Glutamatergic neuron (in vitro differentiated cells): Measurements from ENCODE around the gene CBX8. TPM values are rescaled to one million over a fixed set of nuclear protein-coding genes. Genes with fewer than 3 reads are reported as not detected.

ENCODE experiments used
- DNase-seq: peaks from one replicate; pipeline ENCODE4 v3.0.0; 2022
- H3K27ac Mint-ChIP-seq: one replicate; pipeline ENCODE4 v1.8.0; 2020; ENCODE audit warnings: mild to moderate bottlenecking, mixed read lengths, inconsistent platforms; ENCODE audit not compliant: unreplicated experiment
- H3K27me3 Mint-ChIP-seq: one replicate; pipeline ENCODE4 v1.8.0; 2020; ENCODE audit warnings: mild to moderate bottlenecking, moderate library complexity, mixed read lengths, inconsistent platforms; ENCODE audit not compliant: unreplicated experiment
- H3K36me3 Mint-ChIP-seq: one replicate; pipeline ENCODE4 v1.8.0; 2020; ENCODE audit warnings: mild to moderate bottlenecking, mixed read lengths, inconsistent platforms; ENCODE audit not compliant: unreplicated experiment
- H3K4me1 Mint-ChIP-seq: one replicate; pipeline ENCODE4 v1.8.0; 2020; ENCODE audit warnings: mild to moderate bottlenecking, low read depth, mixed read lengths, inconsistent platforms; ENCODE audit not compliant: unreplicated experiment
- H3K4me3 Mint-ChIP-seq: one replicate; pipeline ENCODE4 v1.8.0; 2020; ENCODE audit warnings: mild to moderate bottlenecking, mixed read lengths, inconsistent platforms; ENCODE audit not compliant: unreplicated experiment
- H3K9me3 Mint-ChIP-seq: one replicate; pipeline ENCODE4 v1.8.0; 2020; ENCODE audit warnings: mild to moderate bottlenecking, moderate library complexity, mixed read lengths, inconsistent platforms; ENCODE audit not compliant: unreplicated experiment
- CTCF ChIP-seq: fragments of 200-600 bp; sonication (generic); IDR thresholded peaks from one replicate; pipeline ENCODE4 v1.5.0; 2021; ENCODE audit not compliant: partially characterized antibody, unreplicated experiment
- long read RNA-seq: library from polyadenylated mRNA; unstranded; transcript quantifications from one replicate; pipeline ENCODE4 v2.0.0, GENCODE V29; 2020; ENCODE audit not compliant: unreplicated experiment
- total RNA-seq: library from RNA; stranded (reverse); fragmentation: NEBNext Ultra II Directional; extraction: Animal tissue kit (Norgen Biotek cat#: 25700); gene quantifications from one replicate; pipeline ENCODE4 v1.2.1, GENCODE V29; 2021; ENCODE audit not compliant: unreplicated experiment

Gene CBX8
- total RNA-seq: 13.8 TPM
- long read RNA-seq, partial matches to known transcripts: 0 of 1 reads
- long read RNA-seq, other reads (novel, unspliced or antisense): 0 of 1 reads

GRCh38 chr17:79796763-79797491 is at the start of gene CBX8:
CBX8 (minus strand) TSS chr17:79797077; CDS start chr17:79796998, 79 bp downstream.
- Mint-ChIP-seq H3K4me1 (peaks cover 25% of the 10 kb centered on the region), H3K36me3 (peaks cover 4% of the 10 kb centered on the region), H3K9me3 (peaks cover 18% of the 10 kb centered on the region), H3K4me3 (peak within 1 kb of the TSS; percentile 89), H3K27ac (peak within 1 kb of the TSS; percentile 48), H3K27me3 (peaks cover 34% of the 10 kb centered on the region)
- DNase-seq: peak; percentile 100
- TF ChIP-seq CTCF: no peak

- Mint-ChIP-seq H3K36me3 (no peaks in the 10 kb centered on the region), H3K27ac (no peak overlapping the region), H3K9me3 (peaks cover 2% of the 10 kb centered on the region), H3K4me3 (peak overlapping the region; percentile 20), H3K27me3 (peaks cover 14% of the 10 kb centered on the region), H3K4me1 (peaks cover 10% of the 10 kb centered on the region)
- DNase-seq: no peak
- no peak for TF ChIP-seq CTCF
Observed at GRCh38 chr17:79845601-79845949, 48.7 kb upstream of the CBX8 start.

GRCh38 chr17:79844869-79845600 is 48.2 kb upstream of the CBX8 start:
- Mint-ChIP-seq H3K27me3 (peaks cover 14% of the 10 kb centered on the region), H3K4me1 (peaks cover 10% of the 10 kb centered on the region), H3K9me3 (peaks cover 2% of the 10 kb centered on the region), H3K4me3 (peak overlapping the region; percentile 65), H3K27ac (no peak overlapping the region), H3K36me3 (no peaks in the 10 kb centered on the region)
- TF ChIP-seq CTCF: peak; percentile 90
- peak; percentile 76 for DNase-seq

GRCh38 chr17:79843816-79844800 is 47.2 kb upstream of the CBX8 start:
- peaks cover 12% of the 10 kb centered on the region for H3K27me3 Mint-ChIP-seq
- peaks cover 10% of the 10 kb centered on the region for H3K4me1 Mint-ChIP-seq
- H3K4me3 Mint-ChIP-seq: peak overlapping the region; percentile 78
- TF ChIP-seq CTCF: no peak
- H3K27ac Mint-ChIP-seq: no peak overlapping the region
- peaks cover 2% of the 10 kb centered on the region for H3K9me3 Mint-ChIP-seq
- DNase-seq: peak; percentile 68
- no peaks in the 10 kb centered on the region for H3K36me3 Mint-ChIP-seq
